Erythroblast (primary cell): ENCODE data around the gene GAREM1.

Experiments
- GATA1 ChIP-seq: IDR thresholded peaks from 2 replicates; pipeline ENCODE4 v1.6.1; 2011; ENCODE audit warnings: low read depth, mild to moderate bottlenecking, control low read depth, low read length, moderate library complexity
- POLR2A ChIP-seq: IDR thresholded peaks from 2 replicates; pipeline ENCODE4 v1.6.1; 2011; ENCODE audit warnings: mild to moderate bottlenecking, low read length

DNA sequence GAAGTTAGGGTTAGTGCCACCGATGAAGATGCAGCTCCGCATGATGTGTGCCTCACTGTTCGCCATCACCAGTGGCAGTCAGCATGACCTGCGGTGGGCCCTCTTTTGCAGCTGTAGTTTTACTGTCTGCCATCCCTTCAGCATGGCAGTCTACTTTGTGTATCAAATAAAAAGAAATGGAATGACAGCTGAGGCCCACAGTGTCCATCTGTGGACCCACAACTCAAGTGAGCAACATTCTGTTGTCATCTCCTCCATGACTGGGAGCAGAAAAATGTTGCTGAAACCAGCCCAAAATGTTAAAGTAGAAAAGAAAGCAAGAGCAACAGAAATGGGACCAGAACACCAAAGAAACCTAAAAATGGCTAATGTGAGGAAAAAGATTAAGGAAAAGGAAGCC, 152.1 kb downstream of the GAREM1 start:
- no peak for TF ChIP-seq POLR2A
- TF ChIP-seq GATA1: no peak
